GM19099 (cell line): Measurements from ENCODE around the gene AATK.

Experiments
- POLR2A ChIP-seq: IDR thresholded peaks from 3 replicates; pipeline ENCODE4 v1.6.1; 2011; ENCODE audit warnings: low read depth; ENCODE audit not compliant: insufficient read length; ENCODE audit errors: extremely low read depth

The AATK gene

DNA sequence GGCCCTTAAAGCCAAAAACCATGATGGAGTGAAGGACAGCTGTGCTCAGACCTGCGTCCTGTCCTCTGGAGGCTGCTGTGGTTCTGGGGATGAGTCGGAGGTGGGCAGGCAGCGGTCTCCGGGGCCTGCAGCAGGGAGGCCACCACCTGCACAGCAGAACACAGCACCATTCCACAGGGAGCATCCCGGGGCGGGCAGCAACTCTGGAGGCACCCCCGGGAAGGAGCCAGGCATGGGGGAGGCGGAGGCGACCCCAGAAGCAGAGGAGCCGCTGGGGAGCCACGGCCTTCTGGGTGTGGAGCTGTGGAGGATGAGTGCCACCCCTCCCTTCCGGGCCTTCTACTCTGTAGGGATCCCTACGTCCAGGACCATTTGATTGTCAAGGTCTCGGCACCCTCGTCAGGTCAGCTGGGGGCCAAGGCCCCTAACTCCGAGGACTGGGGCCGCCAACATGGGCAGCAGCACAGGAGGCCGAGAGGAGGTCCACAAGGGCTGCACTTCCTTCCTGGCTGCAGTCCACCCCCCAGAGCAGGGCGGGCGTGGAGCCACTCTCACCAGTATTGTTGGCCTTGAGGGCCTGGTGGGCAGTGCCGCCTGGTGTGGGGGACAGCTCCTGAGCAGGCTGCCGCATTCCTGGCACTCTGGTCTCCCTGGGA is 32.9 kb upstream of the AATK start:
- no peak for TF ChIP-seq POLR2A

GRCh38 chr17:81197831-81198490 is 31.9 kb upstream of the AATK start:
- no peak for TF ChIP-seq POLR2A

DNA sequence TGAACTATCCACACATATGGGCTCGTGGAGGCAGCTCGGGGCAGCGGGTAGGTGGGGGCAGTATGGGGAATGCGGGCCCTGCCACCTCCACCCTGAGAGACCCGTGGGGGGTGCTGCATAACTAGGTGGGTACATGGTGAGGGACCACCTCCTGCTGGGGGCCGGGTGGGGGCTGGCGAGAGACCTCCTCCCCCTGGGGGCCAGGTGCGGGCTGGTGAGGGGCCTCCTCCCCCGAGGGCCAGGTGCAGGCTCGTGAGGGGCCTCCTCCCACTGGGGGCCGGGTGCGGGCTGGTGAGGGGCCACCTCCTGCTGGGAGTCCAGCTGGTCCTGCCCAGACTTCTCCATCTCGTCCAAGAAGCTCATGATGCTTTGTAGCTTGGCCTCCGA is 31.4 kb upstream of the AATK start:
- TF ChIP-seq POLR2A, result no peak

DNA sequence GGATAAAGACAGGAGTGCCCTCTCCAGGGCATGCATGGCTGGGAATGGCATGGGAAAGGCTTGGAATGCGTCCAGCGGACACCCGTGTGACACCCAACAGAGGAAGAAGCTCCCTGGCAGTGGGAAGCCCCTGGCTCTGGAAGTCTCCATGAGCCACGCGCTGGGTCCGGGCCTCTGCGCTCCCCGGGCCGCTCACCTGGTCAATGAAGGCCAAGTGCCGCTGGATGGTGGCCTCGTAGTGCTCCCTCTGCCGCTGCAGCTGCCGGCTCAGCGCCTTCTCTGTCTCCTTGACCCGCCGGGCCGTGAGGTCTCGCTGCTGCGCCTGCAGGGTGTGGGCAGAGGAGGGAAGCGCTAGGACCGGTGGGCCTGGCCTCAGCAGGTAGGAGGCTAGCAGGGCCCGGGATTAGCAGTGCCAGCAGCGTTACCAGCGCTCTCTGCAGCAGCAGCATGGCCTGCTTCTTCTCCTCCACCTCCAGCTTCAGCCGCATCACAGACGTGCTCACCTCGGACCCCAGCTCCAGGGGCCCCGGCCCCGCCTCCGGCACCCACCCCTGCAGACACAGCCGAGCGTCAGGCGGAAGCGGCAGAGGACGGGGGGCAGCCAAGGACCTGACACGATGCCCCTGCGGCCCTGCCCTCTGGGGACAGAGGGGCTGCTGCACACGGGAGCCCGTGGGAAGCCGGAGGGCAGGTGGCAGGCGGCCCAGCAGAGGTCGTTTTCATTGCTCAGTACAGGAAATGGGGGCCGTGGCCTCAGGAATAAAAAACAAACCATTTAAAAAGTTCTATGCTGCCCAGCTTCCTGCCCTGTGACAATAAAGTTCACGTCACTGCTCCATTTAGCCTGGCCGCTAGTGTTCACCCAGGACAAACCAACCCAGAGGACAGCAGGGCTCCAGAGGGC is 30.7 kb upstream of the AATK start:
- no peak for TF ChIP-seq POLR2A

- TF ChIP-seq POLR2A, result no peak
These were observed 30.0 kb upstream of the AATK start for GRCh38 chr17:81195941-81196495.

DNA sequence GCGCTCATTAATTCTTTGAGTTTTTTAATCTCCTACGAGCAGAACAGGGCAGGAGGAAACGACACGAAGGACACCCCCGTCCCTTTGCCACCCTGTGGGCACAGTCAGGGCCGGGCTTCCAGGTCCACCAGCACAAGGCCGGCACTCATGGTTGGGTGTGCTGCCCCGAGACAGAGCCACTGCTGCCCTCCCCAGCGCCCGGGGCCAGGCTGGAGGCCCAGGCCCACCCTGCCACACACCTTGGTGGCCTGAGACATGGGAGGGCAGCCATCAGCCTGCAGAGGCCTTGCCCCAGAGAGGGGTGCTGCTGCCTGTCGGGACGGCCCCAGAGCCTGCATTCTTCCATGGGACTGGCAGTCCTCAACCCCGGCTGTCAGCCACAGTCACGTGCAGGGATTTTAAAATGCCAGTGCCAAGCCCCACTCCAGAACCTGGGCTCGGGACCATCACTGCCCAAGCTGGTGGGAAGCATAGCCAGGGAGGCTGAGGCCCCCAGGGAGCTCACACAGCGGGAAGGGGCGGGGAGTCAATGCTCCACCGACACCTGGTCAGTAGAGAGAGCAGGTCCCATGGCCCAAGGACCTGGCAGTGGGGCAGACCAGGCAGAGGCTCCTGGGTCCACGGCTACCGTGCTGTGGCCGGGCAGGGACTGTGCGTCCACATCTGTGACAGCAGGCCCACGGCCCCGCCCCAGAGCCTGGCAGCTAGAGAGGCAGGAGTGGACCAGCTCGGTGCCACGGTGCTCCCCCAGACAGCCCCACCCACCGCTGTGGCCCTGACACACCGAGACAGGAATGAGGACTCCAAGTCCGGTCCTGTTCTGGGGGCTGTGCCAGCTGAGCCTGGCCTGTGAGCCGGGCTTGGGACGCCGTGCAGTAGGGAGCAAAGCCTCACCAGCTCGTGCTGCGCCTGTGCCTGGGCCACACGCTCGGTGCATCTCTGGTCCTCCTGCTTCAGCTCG is 29.2 kb upstream of the AATK start:
- no peak for TF ChIP-seq POLR2A

GRCh38 chr17:81194225-81194760 is 28.3 kb upstream of the AATK start:
- no peak for TF ChIP-seq POLR2A

DNA sequence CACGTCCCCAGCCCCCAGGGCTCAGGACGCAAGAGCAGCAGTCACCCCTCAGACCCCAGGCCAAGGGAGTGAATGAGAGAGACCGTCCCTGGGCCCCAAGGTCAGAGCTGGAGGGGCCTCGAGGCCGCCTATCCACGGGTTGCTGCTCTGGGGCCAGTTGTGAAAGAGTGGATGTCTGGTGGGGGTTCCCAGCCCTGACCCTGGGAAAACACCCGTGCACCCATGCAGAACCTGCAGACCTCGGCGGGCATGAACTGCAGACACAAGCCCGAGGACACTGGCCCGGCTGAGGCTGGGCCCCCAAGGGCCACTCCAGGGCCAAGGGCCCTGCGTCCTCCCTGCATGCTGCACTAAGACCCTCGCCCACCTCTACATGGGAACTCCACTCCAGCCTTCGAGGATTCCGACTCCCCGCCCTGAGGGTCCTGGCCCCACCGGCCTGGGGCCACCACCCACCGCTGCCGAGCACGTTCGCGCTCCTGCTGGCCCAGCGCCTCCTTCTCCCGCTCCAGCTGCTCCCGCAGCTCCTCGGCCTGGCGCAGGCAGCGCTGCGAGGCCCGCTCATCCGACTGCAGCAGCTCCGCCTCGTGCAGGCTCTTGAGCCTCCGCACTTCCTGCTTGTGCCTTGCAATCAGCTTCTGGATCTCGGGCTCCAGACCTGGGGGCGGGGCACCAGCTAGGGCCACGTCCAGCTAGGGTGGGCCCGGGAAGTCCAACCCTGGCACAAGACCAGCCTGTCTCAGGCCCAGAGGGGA is 27.6 kb upstream of the AATK start:
- no peak for TF ChIP-seq POLR2A

GRCh38 chr17:81193051-81193410 is 27.0 kb upstream of the AATK start:
- TF ChIP-seq POLR2A, result no peak

DNA sequence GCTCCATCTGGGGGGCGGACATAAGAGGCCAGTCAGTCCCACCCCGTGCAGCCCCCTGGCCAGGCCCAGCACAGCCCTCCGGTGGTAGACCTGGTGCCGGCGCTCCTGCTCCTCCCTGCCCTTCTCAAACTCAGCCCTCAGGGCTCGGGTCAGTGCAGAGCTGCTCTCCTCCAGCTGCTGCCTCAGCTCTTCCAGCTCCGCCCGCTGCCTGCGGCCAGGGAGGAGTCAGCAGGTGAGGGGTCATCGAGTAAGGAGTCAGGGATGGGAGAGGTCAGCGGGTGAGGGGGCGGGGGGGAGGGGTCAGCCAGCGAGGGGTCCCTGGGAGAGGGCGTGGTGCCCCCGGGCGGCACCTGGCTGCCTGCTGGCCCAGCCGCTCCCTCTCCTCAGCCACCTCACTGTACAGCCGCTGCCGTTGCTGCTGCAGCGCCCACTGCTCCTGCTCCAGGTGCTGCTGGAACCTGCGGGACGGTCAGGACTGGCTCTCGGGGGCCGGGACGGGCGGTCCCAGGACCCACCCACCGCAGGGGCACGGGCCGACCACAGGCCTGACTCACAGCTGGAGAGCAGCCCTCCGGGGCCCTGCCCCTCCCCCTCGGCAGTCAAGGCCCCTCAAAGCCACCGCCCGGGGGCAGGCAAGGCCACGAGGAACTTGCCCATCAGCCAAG is 26.5 kb upstream of the AATK start:
- no peak for TF ChIP-seq POLR2A

GRCh38 chr17:81191646-81192045 is 25.6 kb upstream of the AATK start:
- no peak for TF ChIP-seq POLR2A

GRCh38 chr17:81191116-81191515 is 25.1 kb upstream of the AATK start:
- TF ChIP-seq POLR2A, result no peak

- no peak for TF ChIP-seq POLR2A
These were observed 24.6 kb upstream of the AATK start for GRCh38 chr17:81190591-81190990.
